C4-2B (cell line): ENCODE measurements around the gene ZNF41.
"Not testable (repeated sequence)": the region's sequence is repeated elsewhere in the genome, so short reads cannot be mapped to it uniquely, and the experiment has no call there.

ENCODE experiments used
- H3K27ac ChIP-seq: fragments of 450-650 bp; 2 replicates; pipeline ENCODE4 v1.5.1; 2017
- CTCF ChIP-seq: fragments of 450-650 bp; conservative IDR thresholded peaks from 2 replicates; pipeline ENCODE4 v1.5.1; 2017; ENCODE audit warnings: mild to moderate bottlenecking
- ZFX ChIP-seq: fragments of 450-650 bp; IDR thresholded peaks from 2 replicates; pipeline ENCODE4 v1.6.1; 2017

Gene ZNF41

GRCh38 chrX:47514533-47515235 is 31.7 kb upstream of the ZNF41 start:
- no peak for TF ChIP-seq ZFX
- TF ChIP-seq CTCF = no peak
- H3K27ac ChIP-seq = no peak overlapping the region

GRCh38 chrX:47513034-47513965 is 30.3 kb upstream of the ZNF41 start:
- H3K27ac ChIP-seq = peak overlapping the region; percentile 48

GRCh38 chrX:47512383-47512782 is 29.4 kb upstream of the ZNF41 start:
- H3K27ac ChIP-seq = not testable (repeated sequence)

- H3K27ac ChIP-seq = no peak overlapping the region
- TF ChIP-seq ZFX (no peak), CTCF (no peak)
Measured at GRCh38 chrX:47507153-47507867, 24.3 kb upstream of the ZNF41 start.

GRCh38 chrX:47503151-47503550 is 20.1 kb upstream of the ZNF41 start:
- H3K27ac ChIP-seq = no peak overlapping the region
- TF ChIP-seq CTCF = no peak
- no peak for TF ChIP-seq ZFX

- TF ChIP-seq CTCF (no peak), ZFX (no peak)
- H3K27ac ChIP-seq = no peak overlapping the region
Measured at GRCh38 chrX:47502316-47503125, 19.5 kb upstream of the ZNF41 start.

- no peak overlapping the region for H3K27ac ChIP-seq
Measured at GRCh38 chrX:47501226-47502074, 18.4 kb upstream of the ZNF41 start.

More at GRCh38 chrX:47501226-47502074, 18.4 kb upstream of the ZNF41 start:
- TF ChIP-seq CTCF (no peak), ZFX (no peak)
